AG09309 (cell line): Measurements from ENCODE around the gene UTS2B.

Experiments used
- DNase-seq: peaks from one replicate; pipeline ENCODE4 v3.0.0-alpha.2; 2010; ENCODE audit warnings: low read depth
- H3K4me3 ChIP-seq: 2 replicates; pipeline ENCODE4 v1.5.1; 2011; ENCODE audit warnings: mild to moderate bottlenecking, low read depth, low read length, moderate library complexity; ENCODE audit not compliant: control insufficient read depth
- TF ChIP-seq, protein P1 (sequence below): IDR thresholded peaks from 2 replicates; pipeline ENCODE4 v1.5.1; 2011; ENCODE audit warnings: mild to moderate bottlenecking, low read depth, low read length, inconsistent platforms; ENCODE audit not compliant: insufficient read depth, control insufficient read depth; ENCODE audit errors: missing control alignments

The UTS2B gene

DNA sequence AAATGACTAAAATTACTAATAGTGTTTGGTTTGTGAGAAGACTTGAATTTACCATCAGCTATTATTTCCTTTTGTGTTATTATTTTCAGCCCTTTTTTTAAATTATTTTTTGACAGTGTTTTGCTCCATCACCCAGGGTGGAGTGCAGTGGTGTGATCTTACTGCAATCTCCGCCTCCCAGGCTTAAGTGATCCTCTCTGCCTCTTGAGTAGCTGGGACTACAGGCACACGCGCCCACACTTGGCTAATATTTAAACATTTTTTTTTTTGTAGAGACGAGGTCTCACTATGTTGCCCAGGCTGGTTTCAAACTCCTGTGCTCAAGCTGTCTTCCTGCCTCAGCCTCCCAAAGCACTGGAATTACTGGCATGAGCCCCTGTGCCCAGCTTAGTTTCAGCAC, 31.7 kb upstream of the UTS2B start:
- H3K4me3 ChIP-seq = no peak overlapping the region
- TF ChIP-seq, protein P1, sequence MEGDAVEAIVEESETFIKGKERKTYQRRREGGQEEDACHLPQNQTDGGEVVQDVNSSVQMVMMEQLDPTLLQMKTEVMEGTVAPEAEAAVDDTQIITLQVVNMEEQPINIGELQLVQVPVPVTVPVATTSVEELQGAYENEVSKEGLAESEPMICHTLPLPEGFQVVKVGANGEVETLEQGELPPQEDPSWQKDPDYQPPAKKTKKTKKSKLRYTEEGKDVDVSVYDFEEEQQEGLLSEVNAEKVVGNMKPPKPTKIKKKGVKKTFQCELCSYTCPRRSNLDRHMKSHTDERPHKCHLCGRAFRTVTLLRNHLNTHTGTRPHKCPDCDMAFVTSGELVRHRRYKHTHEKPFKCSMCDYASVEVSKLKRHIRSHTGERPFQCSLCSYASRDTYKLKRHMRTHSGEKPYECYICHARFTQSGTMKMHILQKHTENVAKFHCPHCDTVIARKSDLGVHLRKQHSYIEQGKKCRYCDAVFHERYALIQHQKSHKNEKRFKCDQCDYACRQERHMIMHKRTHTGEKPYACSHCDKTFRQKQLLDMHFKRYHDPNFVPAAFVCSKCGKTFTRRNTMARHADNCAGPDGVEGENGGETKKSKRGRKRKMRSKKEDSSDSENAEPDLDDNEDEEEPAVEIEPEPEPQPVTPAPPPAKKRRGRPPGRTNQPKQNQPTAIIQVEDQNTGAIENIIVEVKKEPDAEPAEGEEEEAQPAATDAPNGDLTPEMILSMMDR = no peak
- DNase-seq = no peak

DNA sequence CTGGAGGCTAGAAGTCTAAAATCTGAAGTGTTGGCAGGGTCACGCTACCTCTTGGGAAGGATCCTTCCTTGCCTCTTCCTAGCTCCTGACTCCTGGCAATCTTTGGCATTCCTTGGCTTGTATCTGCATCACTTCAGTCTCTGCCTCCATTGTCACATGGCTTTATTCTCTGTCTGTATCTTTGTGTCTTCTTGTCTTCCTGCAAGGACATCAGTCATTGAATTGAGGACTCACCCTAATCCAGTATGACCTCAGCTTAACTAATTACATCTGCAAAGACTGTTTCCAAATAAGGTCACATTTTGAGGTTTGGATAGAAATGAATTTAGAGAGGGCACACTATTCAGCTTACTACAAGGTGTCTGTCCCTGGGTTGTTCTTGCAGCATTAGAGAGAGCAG, 31.1 kb upstream of the UTS2B start:
- DNase-seq = no peak
- H3K4me3 ChIP-seq = no peak overlapping the region
- TF ChIP-seq, protein P1 = no peak

DNA sequence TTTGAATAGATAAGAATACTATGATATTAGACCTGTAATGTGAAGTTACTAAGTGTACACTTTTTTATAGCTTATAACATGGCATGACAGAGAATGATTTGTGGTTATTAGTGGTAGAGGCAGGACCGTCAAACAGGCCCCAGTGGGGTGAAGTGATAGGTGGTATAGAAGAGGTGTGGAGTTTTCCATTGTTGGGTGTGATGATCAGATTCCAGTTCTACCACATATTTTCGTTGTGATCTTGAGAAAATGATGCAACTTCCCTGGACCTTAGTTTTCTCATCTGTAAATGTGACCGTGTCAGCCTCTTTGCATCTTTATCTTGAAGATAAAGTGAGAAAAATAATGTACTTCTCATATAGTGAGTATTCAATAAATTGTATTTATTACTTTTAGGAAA, 30.3 kb upstream of the UTS2B start:
- no peak for DNase-seq
- TF ChIP-seq, protein P1 = no peak

DNA sequence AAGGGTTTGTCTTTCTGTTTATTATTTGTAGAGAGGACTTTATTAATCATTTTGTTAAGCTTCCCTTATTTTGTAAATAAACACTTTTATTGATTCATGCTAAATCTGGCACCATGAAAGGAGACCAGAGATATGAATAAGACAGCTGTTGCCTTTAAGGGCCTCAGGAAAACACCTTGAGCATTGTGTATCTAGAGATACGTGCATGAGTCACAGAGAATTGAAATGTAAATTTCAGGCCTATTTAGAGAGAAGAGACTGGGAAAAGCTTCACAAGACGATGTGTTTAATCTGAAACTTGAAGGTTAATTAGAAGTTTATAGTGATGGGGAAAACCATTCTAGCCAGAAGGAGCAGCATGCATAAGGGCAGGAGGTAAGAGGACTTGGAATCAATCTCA, 28.6 kb upstream of the UTS2B start:
- H3K4me3 ChIP-seq = no peak overlapping the region
- DNase-seq = no peak
- TF ChIP-seq, protein P1 = no peak

More for the DNA sequence above, 30.3 kb upstream of the UTS2B start:
- no peak overlapping the region for H3K4me3 ChIP-seq

DNA sequence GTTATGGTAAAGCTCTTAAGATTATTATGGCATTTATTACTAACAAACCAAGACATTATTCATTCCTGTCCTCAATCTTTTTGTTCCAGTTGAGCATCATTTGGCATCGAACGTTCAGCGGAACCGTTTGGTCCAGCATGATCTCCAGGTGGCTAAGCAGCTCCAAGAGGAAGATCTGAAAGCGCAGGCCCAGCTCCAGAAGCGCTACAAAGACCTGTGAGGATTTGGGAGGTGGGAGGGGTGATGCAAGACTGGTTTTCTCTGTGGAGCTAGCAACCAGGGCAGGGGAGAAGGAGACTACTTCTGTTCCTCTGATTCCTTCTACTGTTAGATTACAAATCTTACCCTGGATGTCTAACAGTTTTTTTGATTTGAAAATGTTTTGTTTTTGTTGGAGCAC, 27.6 kb upstream of the UTS2B start:
- DNase-seq = no peak
- TF ChIP-seq, protein P1 = no peak
- no peak overlapping the region for H3K4me3 ChIP-seq

DNA sequence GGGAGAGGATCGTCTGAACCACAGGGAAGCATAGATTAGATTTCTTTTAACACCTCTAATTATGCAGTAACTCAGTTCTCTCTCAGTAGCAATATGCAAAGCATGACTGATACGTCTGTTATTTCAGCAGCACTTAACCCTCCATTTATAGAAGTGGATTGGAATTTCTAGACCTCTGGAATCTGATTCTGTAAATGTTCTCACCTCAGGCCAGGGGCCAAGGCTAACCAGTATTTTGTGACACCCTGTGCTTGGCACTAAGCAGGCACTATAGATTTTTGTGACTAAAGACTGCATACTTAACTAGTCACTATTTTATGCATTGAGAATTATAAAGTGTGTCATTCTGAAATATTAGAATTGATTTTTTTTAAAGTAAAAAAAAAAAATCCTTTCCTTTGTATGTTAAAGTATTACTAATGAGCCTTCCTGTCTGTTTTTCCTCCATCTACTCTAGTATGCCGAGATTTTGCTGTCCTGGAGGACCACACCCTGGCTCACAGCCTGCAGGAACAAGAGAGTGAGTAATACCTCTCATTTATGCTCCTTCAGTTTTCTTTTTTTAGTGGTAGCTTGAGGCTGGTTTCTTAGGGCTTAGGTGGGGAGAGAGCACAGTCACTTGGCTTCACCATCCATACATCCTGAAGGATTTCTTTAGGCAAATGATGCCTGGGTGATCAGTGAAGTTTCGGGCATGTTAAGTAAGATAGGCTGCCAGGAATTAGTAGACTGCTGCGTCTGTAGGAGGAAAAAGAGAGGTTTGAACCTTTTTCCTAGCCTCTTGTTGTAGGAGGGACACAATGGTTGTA, 26.5 kb upstream of the UTS2B start:
- H3K4me3 ChIP-seq = no peak overlapping the region
- DNase-seq = no peak
- TF ChIP-seq, protein P1 = no peak
